Lower leg skin (tissue), 4 donors: Measurements from ENCODE around the gene PCDHGA1. TPM values are rescaled to one million over a fixed set of nuclear protein-coding genes. Genes with fewer than 3 reads are reported as not detected.
"Not testable (repeated sequence)": the region's sequence is repeated elsewhere in the genome, so short reads cannot be mapped to it uniquely, and the experiment has no call there.

Experiments used
- DNase-seq, 2 donors: peaks; one replicate each; pipeline ENCODE4 v3.0.0-alpha.2; 2019; ENCODE audit warnings: low spot score in 2 of 2
- H3K4me3 ChIP-seq: fragments of 200-600 bp; sonication (generic); 2 replicates; pipeline ENCODE4 v1.5.1; 2017; ENCODE audit warnings: mild to moderate bottlenecking, low read depth; ENCODE audit not compliant: poor library complexity, severe bottlenecking
- CTCF ChIP-seq, 3 donors: fragments of 450-650 bp; IDR thresholded peaks; one replicate each; pipeline ENCODE4 v1.5.1; 2016; ENCODE audit warnings: antibody characterized with exemption in 3 of 3, mild to moderate bottlenecking in 3 of 3, moderate library complexity in 2 of 3
- POLR2A ChIP-seq, 2 donors: fragments of 450-650 bp; IDR thresholded peaks; one replicate each; pipeline ENCODE4 v1.6.1; 2016 to 2017; ENCODE audit warnings: antibody characterized with exemption in 2 of 2, mild to moderate bottlenecking in 1 of 2, moderate library complexity in 1 of 2
- WGBS, 2 donors: methylation state at CpG; one replicate each; pipeline ENCODE4 v1.1.5; 2018; 5-methylcytosine and 5-hydroxymethylcytosine counted together
- intact Hi-C: fragments of 100-400 bp; cut with DNase I; formaldehyde crosslinking; loops from one replicate; pipeline ENCODE4 v1.15.0; 2023; ENCODE audit warnings: low total_unique reads
- total RNA-seq, 4 donors: library from RNA; depleted of rRNA; stranded (reverse); fragments of >200 nt; gene quantifications; one replicate each; pipeline ENCODE4 v1.1.0, GENCODE V29; 2016

Gene PCDHGA1
- under 1 TPM in 3 of 4 donors, not detected in 1; 0.52 to 0.54 (median 0.53) TPM for total RNA-seq

GRCh38 chr5:141330299-141331080 is at the start of gene PCDHGA1:
PCDHGA1 (plus strand) TSS chr5:141330514.
- TF ChIP-seq CTCF (IDR thresholded peaks at IDR 0.05): no peak
- no peak for TF ChIP-seq POLR2A (IDR thresholded peaks at IDR 0.05)
- H3K4me3 ChIP-seq: no peak within 1 kb of the TSS
- no peak for DNase-seq
- intact Hi-C loops: no loop called here
- WGBS, 2 donors: 25 to 27% methylated on average over 21 of the region's 21 CpGs

- H3K4me3 ChIP-seq: no peak overlapping the region
- intact Hi-C loops: no loop called here
- no peak for TF ChIP-seq CTCF (IDR thresholded peaks at IDR 0.05)
- no peak for TF ChIP-seq POLR2A (IDR thresholded peaks at IDR 0.05)
- DNase-seq: no peak
- WGBS, 2 donors: 92 to 94% methylated on average over 4 of the region's 4 CpGs
Observed at GRCh38 chr5:141298376-141298775, 31.9 kb upstream of the PCDHGA1 start.

- intact Hi-C loops: no loop called here
- 47 to 54% methylated on average over 30 to 34 of the region's 36 CpGs for WGBS, 2 donors
- H3K4me3 ChIP-seq: no peak within 1 kb of the TSS
- no peak for DNase-seq
- TF ChIP-seq POLR2A (IDR thresholded peaks at IDR 0.05): no peak
- no peak for TF ChIP-seq CTCF (IDR thresholded peaks at IDR 0.05)
Observed at GRCh38 chr5:141303756-141304155, 26.6 kb upstream of the PCDHGA1 start, which contains the start of gene SLC25A2. SLC25A2 (minus strand) TSS chr5:141304049; CDS start chr5:141303865, 184 bp downstream.

- WGBS, 2 donors: 95 to 96% methylated on average over 1 of the region's 1 CpG
- DNase-seq: no peak
- intact Hi-C loops: no loop called here
- TF ChIP-seq CTCF (IDR thresholded peaks at IDR 0.05) (no peak), POLR2A (IDR thresholded peaks at IDR 0.05) (no peak)
- no peak overlapping the region for H3K4me3 ChIP-seq
Observed at GRCh38 chr5:141306630-141307029, 23.7 kb upstream of the PCDHGA1 start.

- TF ChIP-seq POLR2A (IDR thresholded peaks at IDR 0.05) (no peak), CTCF (IDR thresholded peaks at IDR 0.05) (no peak)
- H3K4me3 ChIP-seq: no peak overlapping the region
- intact Hi-C loops: no loop called here
- no peak for DNase-seq
Observed at GRCh38 chr5:141313711-141314110, 16.6 kb upstream of the PCDHGA1 start.

- DNase-seq, intact Hi-C loops, H3K4me3 ChIP-seq: not testable (repeated sequence)
- 83 to 86% methylated on average over 4 of the region's 4 CpGs for WGBS, 2 donors
Observed at GRCh38 chr5:141316963-141317362, 13.4 kb upstream of the PCDHGA1 start.
